ENCODE results near the gene ZNF148. TPM values are rescaled to one million over a fixed set of nuclear protein-coding genes. Genes with fewer than 3 reads are reported as not detected.

ZNF148 gene
- total RNA-seq, 1 experiment from 2014 or later, result 55.8 TPM

DNA sequence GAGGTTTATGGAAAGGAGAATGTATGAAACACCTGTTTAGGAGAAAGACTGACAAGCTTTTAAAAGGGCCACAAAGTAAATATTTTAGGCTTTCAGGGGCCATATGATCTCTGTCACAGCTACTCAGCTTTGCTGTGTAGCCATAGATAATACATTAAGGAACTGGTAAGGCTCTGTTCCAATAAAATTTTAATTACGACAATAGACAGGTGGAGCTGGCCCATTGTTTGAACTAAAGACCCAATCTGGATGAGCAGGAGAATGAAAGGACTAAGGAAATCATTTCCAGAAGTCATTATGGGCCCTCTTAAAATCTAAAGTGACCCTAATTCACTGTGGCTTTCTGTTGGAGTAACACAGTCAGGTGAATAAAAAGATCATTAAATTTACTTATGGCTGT lies 114.1 kb downstream of the ZNF148 start:
- ChIA-PET CTCF (no interaction called here), POLR2A (no interaction called here)
- TF ChIP-seq REST (IDR thresholded peaks at IDR 0.05; ENCODE audit: insufficient read depth in 1 of 2, low read depth in 2 of 2, low read length in 1 of 2) (no peak), POLR2AphosphoS5 (IDR thresholded peaks at IDR 0.05; ENCODE audit: low read depth, low read length) (no peak), TCF7L2 (IDR thresholded peaks at IDR 0.05; ENCODE audit: low read depth, low read length) (no peak), SIN3A (IDR thresholded peaks at IDR 0.05; ENCODE audit: borderline replicate concordance, insufficient read depth, low read depth, low read length) (no peak)
- TF ChIP-seq, protein P1, sequence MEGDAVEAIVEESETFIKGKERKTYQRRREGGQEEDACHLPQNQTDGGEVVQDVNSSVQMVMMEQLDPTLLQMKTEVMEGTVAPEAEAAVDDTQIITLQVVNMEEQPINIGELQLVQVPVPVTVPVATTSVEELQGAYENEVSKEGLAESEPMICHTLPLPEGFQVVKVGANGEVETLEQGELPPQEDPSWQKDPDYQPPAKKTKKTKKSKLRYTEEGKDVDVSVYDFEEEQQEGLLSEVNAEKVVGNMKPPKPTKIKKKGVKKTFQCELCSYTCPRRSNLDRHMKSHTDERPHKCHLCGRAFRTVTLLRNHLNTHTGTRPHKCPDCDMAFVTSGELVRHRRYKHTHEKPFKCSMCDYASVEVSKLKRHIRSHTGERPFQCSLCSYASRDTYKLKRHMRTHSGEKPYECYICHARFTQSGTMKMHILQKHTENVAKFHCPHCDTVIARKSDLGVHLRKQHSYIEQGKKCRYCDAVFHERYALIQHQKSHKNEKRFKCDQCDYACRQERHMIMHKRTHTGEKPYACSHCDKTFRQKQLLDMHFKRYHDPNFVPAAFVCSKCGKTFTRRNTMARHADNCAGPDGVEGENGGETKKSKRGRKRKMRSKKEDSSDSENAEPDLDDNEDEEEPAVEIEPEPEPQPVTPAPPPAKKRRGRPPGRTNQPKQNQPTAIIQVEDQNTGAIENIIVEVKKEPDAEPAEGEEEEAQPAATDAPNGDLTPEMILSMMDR (IDR thresholded peaks at IDR 0.05), result no peak
- Histone ChIP-seq H3K27ac (ENCODE audit: low read length) (no peak overlapping the region), H3K36me3 (ENCODE audit: control insufficient read depth, insufficient read depth, low read length) (no peaks in the 10 kb centered on the region), H3K4me3 (ENCODE audit: low read depth in 2 of 2, low read length in 2 of 2) (no peak overlapping the region), H3K9me3 (ENCODE audit: control insufficient read depth, insufficient read depth, low read depth, low read length) (peaks cover 3% of the 10 kb centered on the region; the same call in 1 of the 2 replicates), H3K27me3 (ENCODE audit: control insufficient read depth, insufficient read depth, low read length) (no peaks in the 10 kb centered on the region), H3K4me1 (ENCODE audit: control insufficient read depth, insufficient read depth, low read length) (no peaks in the 10 kb centered on the region)
- ATAC-seq, result no peak
- no peak for DNase-seq (ENCODE audit: low read depth, low spot score)
- BruUV-seq (replicated peaks), result no TSS peak
- intact Hi-C loops (cut with micrococcal nuclease; ENCODE audit: unreplicated experiment), result no loop called here
- in situ Hi-C loops (cut with HindIII; ENCODE audit: low pct_unique_long_range_greater_than_20kb, low sequenced_read_pairs), result no loop called here

- Histone ChIP-seq H3K36me3 (ENCODE audit: control insufficient read depth, insufficient read depth, low read length) (no peaks in the 10 kb centered on the region), H3K27ac (ENCODE audit: low read length) (no peak overlapping the region), H3K4me3 (ENCODE audit: low read depth in 2 of 2, low read length in 2 of 2) (no peak overlapping the region), H3K4me1 (ENCODE audit: control insufficient read depth, insufficient read depth, low read length) (no peaks in the 10 kb centered on the region), H3K27me3 (ENCODE audit: control insufficient read depth, insufficient read depth, low read length) (no peaks in the 10 kb centered on the region), H3K9me3 (ENCODE audit: control insufficient read depth, insufficient read depth, low read depth, low read length) (peaks cover 3% of the 10 kb centered on the region; the same call in 1 of the 2 replicates)
- intact Hi-C loops (cut with micrococcal nuclease; ENCODE audit: unreplicated experiment) (no loop called here), in situ Hi-C loops (cut with HindIII; ENCODE audit: low pct_unique_long_range_greater_than_20kb, low sequenced_read_pairs) (no loop called here)
- ATAC-seq (no peak), DNase-seq (ENCODE audit: low read depth, low spot score) (no peak)
- TF ChIP-seq TCF7L2 (IDR thresholded peaks at IDR 0.05; ENCODE audit: low read depth, low read length) (no peak), REST (IDR thresholded peaks at IDR 0.05; ENCODE audit: insufficient read depth in 1 of 2, low read depth in 2 of 2, low read length in 1 of 2) (no peak), SIN3A (IDR thresholded peaks at IDR 0.05; ENCODE audit: borderline replicate concordance, insufficient read depth, low read depth, low read length) (no peak), POLR2AphosphoS5 (IDR thresholded peaks at IDR 0.05; ENCODE audit: low read depth, low read length) (no peak)
- TF ChIP-seq, protein P1 (IDR thresholded peaks at IDR 0.05), result no peak
- no TSS peak for BruUV-seq (replicated peaks)
- POLR2A ChIA-PET, result no interaction called here
- CTCF ChIA-PET, result no interaction called here
Measured at GRCh38 chr3:125260158-125260557, 115.0 kb downstream of the ZNF148 start.
